ENCODE results near the gene XCR1. TPM values are rescaled to one million over a fixed set of nuclear protein-coding genes. Genes with fewer than 3 reads are reported as not detected.

XCR1 gene
- total RNA-seq, 1 experiment from 2014 or later = not detected

- no peaks in the 10 kb centered on the region for H3K27me3 ChIP-seq (replicated peaks; ENCODE audit: insufficient read depth, low read depth, low read length, poor library complexity)
- no peaks in the 10 kb centered on the region for H3K9me3 ChIP-seq (ENCODE audit: low read depth, low read length, poor library complexity, severe bottlenecking)
- intact Hi-C loops (cut with micrococcal nuclease; ENCODE audit: unreplicated experiment) = no loop called here
- CTCF ChIA-PET = no interaction called here
- no peak for TF ChIP-seq CTCF (conservative IDR thresholded peaks at IDR 0.05; ENCODE audit: low read depth, low read length)
- TF ChIP-seq EZH2 (IDR thresholded peaks at IDR 0.05; ENCODE audit: borderline replicate concordance, low read depth, low read length, poor library complexity, severe bottlenecking) = no peak
- no peak overlapping the region for H3K27ac ChIP-seq (ENCODE audit: low read depth, low read length, poor library complexity, severe bottlenecking)
- BruUV-seq (replicated peaks) = no TSS peak
- no peaks in the 10 kb centered on the region for H3K36me3 ChIP-seq (ENCODE audit: insufficient read depth, low read length, poor library complexity, severe bottlenecking)
- H3K4me1 ChIP-seq (ENCODE audit: insufficient read depth, low read length, poor library complexity, severe bottlenecking) = no peaks in the 10 kb centered on the region
- POLR2A ChIA-PET (ENCODE audit: low non-redundant PET) = no interaction called here
- no peak overlapping the region for H3K4me3 ChIP-seq (ENCODE audit: low read depth, low read length, poor library complexity, severe bottlenecking)
- DNase-seq (ENCODE audit: low spot score) = no peak
Measured at GRCh38 chr3:46020766-46021510, 6.3 kb downstream of the XCR1 start.

- TF ChIP-seq CTCF (conservative IDR thresholded peaks at IDR 0.05; ENCODE audit: low read depth, low read length) (no peak), EZH2 (IDR thresholded peaks at IDR 0.05; ENCODE audit: borderline replicate concordance, low read depth, low read length, poor library complexity, severe bottlenecking) (no peak)
- DNase-seq (ENCODE audit: low spot score) = no peak
- no peaks in the 10 kb centered on the region for H3K4me1 ChIP-seq (ENCODE audit: insufficient read depth, low read length, poor library complexity, severe bottlenecking)
- ChIA-PET CTCF (no interaction called here), POLR2A (ENCODE audit: low non-redundant PET) (no interaction called here)
- intact Hi-C loops (cut with micrococcal nuclease; ENCODE audit: unreplicated experiment) = no loop called here
- no TSS peak for BruUV-seq (replicated peaks)
- H3K36me3 ChIP-seq (ENCODE audit: insufficient read depth, low read length, poor library complexity, severe bottlenecking) = no peaks in the 10 kb centered on the region
- no peak overlapping the region for H3K27ac ChIP-seq (ENCODE audit: low read depth, low read length, poor library complexity, severe bottlenecking)
- no peaks in the 10 kb centered on the region for H3K27me3 ChIP-seq (replicated peaks; ENCODE audit: insufficient read depth, low read depth, low read length, poor library complexity)
- no peak overlapping the region for H3K4me3 ChIP-seq (ENCODE audit: low read depth, low read length, poor library complexity, severe bottlenecking)
- no peaks in the 10 kb centered on the region for H3K9me3 ChIP-seq (ENCODE audit: low read depth, low read length, poor library complexity, severe bottlenecking)
Measured at GRCh38 chr3:46019707-46020106, 7.6 kb downstream of the XCR1 start.

DNA sequence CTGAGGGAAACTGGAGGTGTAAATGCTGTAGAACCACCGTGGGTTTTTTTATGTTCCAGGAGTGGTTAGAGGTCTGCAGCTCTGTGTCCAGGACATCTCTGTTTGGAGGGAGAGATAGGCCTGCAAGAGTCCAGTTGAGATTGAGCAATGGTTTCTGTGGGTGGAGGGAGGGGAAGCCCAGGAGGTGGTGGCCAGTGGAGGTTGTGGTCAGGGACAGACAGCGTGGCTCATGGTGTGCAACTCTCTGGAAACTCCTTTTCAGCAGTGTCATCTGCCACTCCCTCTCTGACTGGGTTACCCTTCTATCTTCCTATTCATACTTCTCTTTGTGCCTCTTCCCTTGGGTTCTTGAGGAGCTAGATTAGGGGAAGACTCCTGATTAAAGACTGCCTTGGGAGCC, 9.6 kb downstream of the XCR1 start:
- no peaks in the 10 kb centered on the region for H3K9me3 ChIP-seq (ENCODE audit: low read depth, low read length, poor library complexity, severe bottlenecking)
- no peak for DNase-seq (ENCODE audit: low spot score)
- H3K4me3 ChIP-seq (ENCODE audit: low read depth, low read length, poor library complexity, severe bottlenecking) = no peak overlapping the region
- TF ChIP-seq EZH2 (IDR thresholded peaks at IDR 0.05; ENCODE audit: borderline replicate concordance, low read depth, low read length, poor library complexity, severe bottlenecking) (no peak), CTCF (conservative IDR thresholded peaks at IDR 0.05; ENCODE audit: low read depth, low read length) (no peak)
- no TSS peak for BruUV-seq (replicated peaks)
- H3K36me3 ChIP-seq (ENCODE audit: insufficient read depth, low read length, poor library complexity, severe bottlenecking) = no peaks in the 10 kb centered on the region
- CTCF ChIA-PET = no interaction called here
- H3K27me3 ChIP-seq (replicated peaks; ENCODE audit: insufficient read depth, low read depth, low read length, poor library complexity) = no peaks in the 10 kb centered on the region
- H3K27ac ChIP-seq (ENCODE audit: low read depth, low read length, poor library complexity, severe bottlenecking) = no peak overlapping the region
- intact Hi-C loops (cut with micrococcal nuclease; ENCODE audit: unreplicated experiment) = no loop called here
- no peaks in the 10 kb centered on the region for H3K4me1 ChIP-seq (ENCODE audit: insufficient read depth, low read length, poor library complexity, severe bottlenecking)
- POLR2A ChIA-PET (ENCODE audit: low non-redundant PET) = no interaction called here

Measured in A673 (cell line).